H1 (cell line): Measurements from ENCODE around the gene RHOBTB1. TPM values are rescaled to one million over a fixed set of nuclear protein-coding genes. Genes with fewer than 3 reads are reported as not detected.

Experiments used
- CTCF ChIA-PET: fragments of 300-600 bp; sonication (Branson Sonifier 250); formaldehyde crosslinking; loops from one replicate; lab custom pipeline; 2021; ENCODE audit not compliant: partially characterized antibody; lab: Charles Lee
- POLR2A ChIA-PET: fragments of 300-600 bp; sonication (Branson Sonifier 250); formaldehyde crosslinking; loops from one replicate; lab custom pipeline; 2021; ENCODE audit warnings: inconsistent platforms; ENCODE audit not compliant: partially characterized antibody; lab: Charles Lee
- DNase-seq, 2 experiments: peaks; one replicate each; pipeline versions ENCODE4 v3.0.0 to v3.0.0-alpha.2; 2010 to 2022; ENCODE audit warnings: low spot score in 2 of 2, low read depth in 1 of 2, mixed read lengths in 1 of 2
- FAIRE-seq: peaks from 2 replicates; lab custom pipeline; 2011; peaks lifted over from hg19 to GRCh38; lab: Jason Lieb, UNC
- H2AFZ ChIP-seq: 2 replicates; pipeline ENCODE4 v1.8.1; 2012; ENCODE audit warnings: low read length, inconsistent platforms
- H2AK5ac ChIP-seq: 2 replicates; pipeline ENCODE4 v1.6.1; 2013; ENCODE audit warnings: low read depth, low read length
- H2BK120ac ChIP-seq: replicated peaks from 2 replicates; pipeline ENCODE3; 2013; ENCODE audit warnings: low read depth, low read length, inconsistent platforms
- H2BK12ac ChIP-seq: 2 replicates; pipeline ENCODE4 v1.6.1; 2013; ENCODE audit warnings: low read depth, low read length
- H2BK15ac ChIP-seq: 2 replicates; pipeline ENCODE4 v1.6.1; 2013; ENCODE audit warnings: low read length
- H2BK20ac ChIP-seq: 2 replicates; pipeline ENCODE4 v1.6.1; 2013; ENCODE audit warnings: low read length
- H2BK5ac ChIP-seq: 2 replicates; pipeline ENCODE4 v1.6.1; 2013; ENCODE audit warnings: low read depth, low read length
- H3K14ac ChIP-seq: 2 replicates; pipeline ENCODE4 v1.6.1; 2013; ENCODE audit warnings: inconsistent platforms; ENCODE audit not compliant: insufficient read length
- H3K18ac ChIP-seq: 2 replicates; pipeline ENCODE4 v1.6.1; 2013; ENCODE audit warnings: low read length; ENCODE audit errors: extremely low read depth
- H3K23ac ChIP-seq: 2 replicates; pipeline ENCODE4 v1.6.1; 2013; ENCODE audit warnings: inconsistent platforms; ENCODE audit not compliant: insufficient read length
- H3K23me2 ChIP-seq: 2 replicates; pipeline ENCODE4 v1.6.1; 2013; ENCODE audit warnings: low read depth, low read length
- H3K27ac ChIP-seq: 2 replicates; pipeline ENCODE4 v1.6.1; 2011; ENCODE audit warnings: low read depth, low read length, inconsistent platforms
- H3K27me3 ChIP-seq, 4 experiments: replicated peaks in 1 of 4; 1 replicate in 1 of 4; 2 replicates in 3 of 4; pipeline versions ENCODE4 v1.6.1 to v1.8.1; 2011 to 2013; ENCODE audit warnings: low read length in 3 of 4, mild to moderate bottlenecking in 3 of 4, inconsistent platforms in 2 of 4, mixed read lengths in 2 of 4, moderate library complexity in 1 of 4; ENCODE audit not compliant: control insufficient read depth in 3 of 4, insufficient read depth in 3 of 4; ENCODE audit errors: extremely low read depth in 1 of 4
- H3K36me3 ChIP-seq, 4 experiments: 2 replicates each; pipeline versions ENCODE4 v1.6.1 to v1.8.1; 2011 to 2013; ENCODE audit warnings: mild to moderate bottlenecking in 4 of 4, low read length in 3 of 4, moderate library complexity in 2 of 4, control low read depth in 1 of 4, inconsistent platforms in 1 of 4; ENCODE audit not compliant: insufficient read depth in 4 of 4, control insufficient read depth in 2 of 4
- H3K4ac ChIP-seq: replicated peaks from 2 replicates; pipeline ENCODE3; 2013; ENCODE audit warnings: low read length, low read depth, mixed read lengths, inconsistent platforms; ENCODE audit not compliant: insufficient read length
- H3K4me1 ChIP-seq, 4 experiments: replicated peaks in 1 of 4; 1 replicate in 1 of 4; 2 replicates in 3 of 4; pipeline versions ENCODE4 v1.6.1 to v1.8.1; 2011 to 2013; ENCODE audit warnings: low read length in 3 of 4, inconsistent platforms in 2 of 4, mixed read lengths in 1 of 4; ENCODE audit not compliant: insufficient read depth in 4 of 4, control insufficient read depth in 3 of 4
- H3K4me2 ChIP-seq, 2 experiments: 2 replicates each; pipeline versions ENCODE4 v1.6.1 to v1.8.1; 2011 to 2013; ENCODE audit warnings: low read depth in 2 of 2, low read length in 2 of 2, control low read depth in 1 of 2, inconsistent platforms in 1 of 2, mild to moderate bottlenecking in 1 of 2; ENCODE audit not compliant: insufficient read depth in 1 of 2
- H3K4me3 ChIP-seq, 4 experiments: fragments of 200-600, 300-600 bp in 1 of 4; sonication (generic), shearing (Covaris generic), sonication (Bioruptor Twin) in 1 of 4; 2 replicates each; pipeline versions ENCODE4 v1.5.1 to v1.8.1; 2011 to 2016; ENCODE audit warnings: low read length in 4 of 4, low read depth in 3 of 4, control low read depth in 2 of 4, inconsistent platforms in 2 of 4, mild to moderate bottlenecking in 2 of 4, mixed read lengths in 1 of 4, moderate library complexity in 1 of 4; ENCODE audit not compliant: insufficient read depth in 2 of 4; ENCODE audit errors: extremely low read depth in 1 of 4
- H3K56ac ChIP-seq: replicated peaks from 2 replicates; pipeline ENCODE3; 2013; ENCODE audit warnings: low read depth, mild to moderate bottlenecking, mixed read lengths, low read length, inconsistent platforms; ENCODE audit not compliant: insufficient read length
- H3K79me1 ChIP-seq: 2 replicates; pipeline ENCODE4 v1.6.1; 2013; ENCODE audit warnings: low read depth, low read length, control low read depth
- H3K79me2 ChIP-seq, 2 experiments: 2 replicates each; pipeline versions ENCODE4 v1.6.1 to v1.8.1; 2012 to 2013; ENCODE audit warnings: low read length in 2 of 2, mild to moderate bottlenecking in 2 of 2, inconsistent platforms in 1 of 2; ENCODE audit not compliant: insufficient read depth in 2 of 2, control insufficient read depth in 1 of 2
- H3K9ac ChIP-seq, 4 experiments: replicated peaks in 1 of 4; 1 replicate in 1 of 4; 2 replicates in 3 of 4; pipeline versions ENCODE4 v1.6.1 to v1.8.1; 2011 to 2013; ENCODE audit warnings: low read depth in 3 of 4, low read length in 3 of 4, control low read depth in 2 of 4, mild to moderate bottlenecking in 2 of 4, moderate library complexity in 2 of 4, inconsistent platforms in 1 of 4; ENCODE audit errors: extremely low read depth in 1 of 4
- H3K9me3 ChIP-seq, 2 experiments: 2 replicates each; pipeline versions ENCODE4 v1.6.1 to v1.8.1; 2012 to 2013; ENCODE audit warnings: mild to moderate bottlenecking in 2 of 2, moderate library complexity in 2 of 2, control low read depth in 1 of 2, inconsistent platforms in 1 of 2, low read depth in 1 of 2, low read length in 1 of 2, mixed read lengths in 1 of 2; ENCODE audit not compliant: insufficient read depth in 2 of 2
- H4K20me1 ChIP-seq, 2 experiments: replicated peaks in 1 of 2; 2 replicates each; pipeline versions ENCODE3 to v1.8.1; 2011 to 2013; ENCODE audit warnings: inconsistent platforms in 2 of 2, low read length in 2 of 2, mild to moderate bottlenecking in 1 of 2; ENCODE audit not compliant: insufficient read depth in 2 of 2, control insufficient read depth in 1 of 2
- H4K5ac ChIP-seq: 2 replicates; pipeline ENCODE4 v1.6.1; 2013; ENCODE audit warnings: low read length, low read depth, mixed read lengths, inconsistent platforms; ENCODE audit not compliant: insufficient read length
- H4K8ac ChIP-seq: 2 replicates; pipeline ENCODE4 v1.8.0; 2013; ENCODE audit warnings: mild to moderate bottlenecking, moderate library complexity, low read length, inconsistent platforms; ENCODE audit not compliant: insufficient read depth; ENCODE audit errors: extremely low read depth
- H4K91ac ChIP-seq: replicated peaks from 2 replicates; pipeline ENCODE3; 2013; ENCODE audit warnings: low read length, mixed read lengths, inconsistent platforms; ENCODE audit not compliant: insufficient read length
- MAFK ChIP-seq: IDR thresholded peaks from 2 replicates; pipeline ENCODE4 v1.6.1; 2012; ENCODE audit warnings: low read depth, mild to moderate bottlenecking, improper control_type of control experiment, low read length
- PHF8 ChIP-seq: fragments of 200-600 bp; sonication (generic); conservative IDR thresholded peaks from 2 replicates; pipeline ENCODE4 v1.7.1; 2012; ENCODE audit warnings: low read depth, mild to moderate bottlenecking, inconsistent platforms, low read length, moderate library complexity
- POLR2A ChIP-seq, 2 experiments: IDR thresholded peaks; 1 replicate in 1 of 2; 2 replicates in 1 of 2; pipeline ENCODE4 v1.6.1; 2011; ENCODE audit warnings: low read depth in 2 of 2, low read length in 2 of 2, mild to moderate bottlenecking in 2 of 2; ENCODE audit errors: control extremely low read depth in 1 of 2
- RXRA ChIP-seq: IDR thresholded peaks from 2 replicates; pipeline ENCODE4 v1.6.1; 2011; ENCODE audit warnings: low read depth, mild to moderate bottlenecking, low read length, moderate library complexity; ENCODE audit not compliant: insufficient read depth
- SIRT6 ChIP-seq: IDR thresholded peaks from one replicate; pipeline ENCODE4 v1.7.1; 2012; ENCODE audit warnings: low read length, inconsistent platforms
- SP1 ChIP-seq: IDR thresholded peaks from 2 replicates; pipeline ENCODE4 v1.6.1; 2011; ENCODE audit warnings: low read depth, low read length
- SUZ12 ChIP-seq: fragments of 200-600 bp; sonication (generic); IDR thresholded peaks from 2 replicates; pipeline ENCODE4 v1.6.1; 2012; ENCODE audit warnings: mild to moderate bottlenecking, inconsistent platforms, low read length, moderate library complexity, mixed read lengths
- TCF12 ChIP-seq: IDR thresholded peaks from 2 replicates; pipeline ENCODE4 v1.6.1; 2011; ENCODE audit warnings: low read depth, mild to moderate bottlenecking, low read length
- WGBS, 2 experiments: shearing (Covaris generic) in 1 of 2; methylation state at CpG; one replicate each; pipeline versions ENCODE4 v1.1.6 to v1.1.7; 2013 to 2015; ENCODE audit warnings: low lambda C conversion rate in 2 of 2, mixed read lengths in 2 of 2, inconsistent platforms in 1 of 2, low coverage in 1 of 2, missing lambda C conversion rate in 1 of 2; ENCODE audit not compliant: insufficient replicate concordance in 2 of 2, insufficient coverage in 1 of 2, insufficient read length in 1 of 2; ENCODE audit errors: extremely low coverage in 1 of 2, missing lambda C conversion rate in 1 of 2; 5-methylcytosine and 5-hydroxymethylcytosine counted together
- polyA plus RNA-seq, 7 experiments: library from polyadenylated mRNA; depleted of rRNA in 3 of 7; stranded (reverse) in 5 of 7; unstranded in 2 of 7; fragments of >200 nt in 5 of 7; fragments of 200-250 nt in 2 of 7; gene quantifications; 1 replicate in 5 of 7; 2 replicates in 1 of 7; 4 replicates in 1 of 7; pipeline versions ENCODE4 v1.2.1 to v1.2.3, GENCODE V29; 2011 to 2013; ENCODE audit warnings: missing spikeins in 2 of 7, mixed read lengths in 2 of 7
- total RNA-seq: library from RNA; stranded (reverse); fragmentation: NEBNext Ultra II Directional; extraction: Animal tissue kit (Norgen Biotek cat#: 25700); gene quantifications from 2 replicates; pipeline ENCODE4 v1.2.1, GENCODE V29; 2021

RHOBTB1 gene
- total and polyA plus RNA-seq, 2 of the 8 experiments (the other 6 are each of a cell fraction or from before 2014, with no cell fraction given): 6.1 to 7.4 TPM

- no peaks in the 10 kb centered on the region for H3K79me1 ChIP-seq
- H3K4me3 ChIP-seq: no peak overlapping the region
- no peak overlapping the region for H4K5ac ChIP-seq
- no peaks in the 10 kb centered on the region for H3K79me2 ChIP-seq
- 81% methylated on average over 7 of the region's 7 CpGs; no CpG with 5 or more reads in 1 of the 2 experiments for WGBS, 2 experiments
- no peak overlapping the region for H4K8ac ChIP-seq
- no peaks in the 10 kb centered on the region for H3K27me3 ChIP-seq
- H3K27ac ChIP-seq: no peak overlapping the region
- H2BK20ac ChIP-seq: no peak overlapping the region
- no peak overlapping the region for H3K4me2 ChIP-seq
- no peak overlapping the region for H4K91ac ChIP-seq
- no peak overlapping the region for H2BK12ac ChIP-seq
- H3K14ac ChIP-seq: no peak overlapping the region
- POLR2A ChIA-PET: interaction anchor here (1.0 kb wide), 1 partner anchor 8 kb away, joined by 3 read pairs; no protein-coding TSS in a partner anchor
- CTCF ChIA-PET: interaction anchor here (0.9 to 1.1 kb wide), 2 partner anchors 8 to 12 kb away, joined by 3 read pairs; no protein-coding TSS in a partner anchor
- no peak overlapping the region for H2AK5ac ChIP-seq
- H2BK5ac ChIP-seq: no peak overlapping the region
- H3K36me3 ChIP-seq: no peaks in the 10 kb centered on the region
- H2BK15ac ChIP-seq: no peak overlapping the region
- no peak overlapping the region for H2BK120ac ChIP-seq
- FAIRE-seq: no peak
- no peak overlapping the region for H3K4ac ChIP-seq
- no peak overlapping the region for H2AFZ ChIP-seq
- H3K18ac ChIP-seq: no peak overlapping the region
- H4K20me1 ChIP-seq: no peaks in the 10 kb centered on the region
- H3K9ac ChIP-seq: no peak overlapping the region
- no peak overlapping the region for H3K23ac ChIP-seq
- no peaks in the 10 kb centered on the region for H3K9me3 ChIP-seq
- no peaks in the 10 kb centered on the region for H3K23me2 ChIP-seq
- DNase-seq: no peak
- no peak overlapping the region for H3K56ac ChIP-seq
- H3K4me1 ChIP-seq: no peaks in the 10 kb centered on the region
- TF ChIP-seq MAFK: no peak
- no peak for TF ChIP-seq SP1
- no peak for TF ChIP-seq SIRT6
- TF ChIP-seq PHF8: no peak
- no peak for TF ChIP-seq RXRA
- no peak for TF ChIP-seq TCF12
- TF ChIP-seq POLR2A (IDR thresholded peaks at IDR 0.05; ENCODE audit: control extremely low read depth in 1 of 2, low read depth in 2 of 2, low read length in 2 of 2): no peak
- TF ChIP-seq SUZ12: no peak
Observed at GRCh38 chr10:60952846-60953220, 8.8 kb upstream of the RHOBTB1 start.
